ENCODE measurements around the gene FBXO7.

Gene FBXO7

DNA sequence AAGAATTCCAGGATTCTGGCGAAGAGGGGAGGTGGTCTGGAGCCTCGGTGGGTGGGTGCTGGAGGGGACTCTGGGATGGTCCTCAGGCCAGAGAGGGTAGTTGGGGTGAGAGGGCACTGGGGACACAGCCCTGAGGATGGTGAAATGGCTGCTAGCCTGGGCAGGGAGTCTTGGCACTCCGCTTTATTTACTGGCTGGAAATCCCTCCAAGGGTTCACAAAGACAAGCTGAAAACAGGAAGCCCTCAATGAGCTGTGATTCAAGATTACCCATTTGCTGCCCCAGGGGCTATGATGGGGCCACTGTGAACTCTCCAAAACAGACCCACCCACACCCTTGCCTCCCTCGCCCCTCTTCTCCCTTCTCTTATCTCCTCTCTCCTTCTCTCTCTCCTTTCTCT is 71.9 kb downstream of the FBXO7 start:
- no peak overlapping the region for H3K4me3 ChIP-seq (ENCODE audit: low read depth in 1 of 2, low read length in 2 of 2)
- no peak overlapping the region for H3K27ac ChIP-seq (ENCODE audit: low read length)
- H2AFZ ChIP-seq (ENCODE audit: low read depth, low read length) = no peak overlapping the region

DNA sequence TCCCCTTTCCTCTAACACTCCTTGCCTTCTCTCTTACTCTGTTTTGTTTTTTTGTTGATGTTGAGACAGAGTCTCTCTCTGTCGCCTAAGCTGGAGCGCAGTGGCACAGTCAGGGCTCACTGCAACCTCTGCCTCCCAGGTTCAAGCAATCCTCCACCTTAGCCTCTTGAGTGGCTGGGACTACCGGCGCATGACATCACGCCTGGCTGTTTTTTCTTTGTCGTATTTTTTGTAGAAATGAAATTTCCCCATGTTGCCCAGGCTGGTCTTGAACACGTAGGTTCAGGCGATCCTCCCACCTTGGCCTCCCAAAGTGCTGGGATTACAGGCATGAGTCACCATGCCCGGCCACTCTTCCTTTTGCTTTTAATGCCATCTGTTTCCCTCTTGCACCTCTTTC is 72.3 kb downstream of the FBXO7 start:
- no peaks in the 10 kb centered on the region; the same call in 1 of the 2 replicates for H4K20me1 ChIP-seq (ENCODE audit: insufficient read depth, low read length)
- H3K4me1 ChIP-seq (ENCODE audit: insufficient read depth, low read length) = no peaks in the 10 kb centered on the region
- TF ChIP-seq, protein P1, sequence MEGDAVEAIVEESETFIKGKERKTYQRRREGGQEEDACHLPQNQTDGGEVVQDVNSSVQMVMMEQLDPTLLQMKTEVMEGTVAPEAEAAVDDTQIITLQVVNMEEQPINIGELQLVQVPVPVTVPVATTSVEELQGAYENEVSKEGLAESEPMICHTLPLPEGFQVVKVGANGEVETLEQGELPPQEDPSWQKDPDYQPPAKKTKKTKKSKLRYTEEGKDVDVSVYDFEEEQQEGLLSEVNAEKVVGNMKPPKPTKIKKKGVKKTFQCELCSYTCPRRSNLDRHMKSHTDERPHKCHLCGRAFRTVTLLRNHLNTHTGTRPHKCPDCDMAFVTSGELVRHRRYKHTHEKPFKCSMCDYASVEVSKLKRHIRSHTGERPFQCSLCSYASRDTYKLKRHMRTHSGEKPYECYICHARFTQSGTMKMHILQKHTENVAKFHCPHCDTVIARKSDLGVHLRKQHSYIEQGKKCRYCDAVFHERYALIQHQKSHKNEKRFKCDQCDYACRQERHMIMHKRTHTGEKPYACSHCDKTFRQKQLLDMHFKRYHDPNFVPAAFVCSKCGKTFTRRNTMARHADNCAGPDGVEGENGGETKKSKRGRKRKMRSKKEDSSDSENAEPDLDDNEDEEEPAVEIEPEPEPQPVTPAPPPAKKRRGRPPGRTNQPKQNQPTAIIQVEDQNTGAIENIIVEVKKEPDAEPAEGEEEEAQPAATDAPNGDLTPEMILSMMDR (IDR thresholded peaks at IDR 0.05; ENCODE audit: borderline replicate concordance, extremely low read depth, low read length, poor library complexity, severe bottlenecking) = no peak
- TF ChIP-seq EZH2 (IDR thresholded peaks at IDR 0.05; ENCODE audit: borderline replicate concordance, low read depth, low read length, severe bottlenecking) = no peak
- H3K4me3 ChIP-seq (ENCODE audit: low read depth in 1 of 2, low read length in 2 of 2) = no peak overlapping the region
- no peak for ATAC-seq (ENCODE audit: insufficient read depth, low read depth)
- H2AFZ ChIP-seq (ENCODE audit: low read depth, low read length) = no peak overlapping the region
- no peaks in the 10 kb centered on the region for H3K36me3 ChIP-seq (ENCODE audit: insufficient read depth, low read length)
- no peaks in the 10 kb centered on the region for H3K79me2 ChIP-seq (ENCODE audit: insufficient read depth, low read length)
- peaks cover 3% of the 10 kb centered on the region for H3K27me3 ChIP-seq (ENCODE audit: insufficient read depth, low read length, poor library complexity)
- H3K9ac ChIP-seq (ENCODE audit: low read depth, low read length) = no peak overlapping the region
- no peak for DNase-seq
- no peak overlapping the region for H3K4me2 ChIP-seq (ENCODE audit: insufficient read depth, low read length)
- no peaks in the 10 kb centered on the region for H3K9me3 ChIP-seq (ENCODE audit: insufficient read depth, low read length, severe bottlenecking)
- H3K27ac ChIP-seq (ENCODE audit: low read length) = no peak overlapping the region

More for the DNA sequence above, 71.9 kb downstream of the FBXO7 start:
- Histone ChIP-seq H3K27me3 (ENCODE audit: insufficient read depth, low read length, poor library complexity) (peaks cover 3% of the 10 kb centered on the region), H3K9ac (ENCODE audit: low read depth, low read length) (no peak overlapping the region), H3K36me3 (ENCODE audit: insufficient read depth, low read length) (no peaks in the 10 kb centered on the region), H3K4me1 (ENCODE audit: insufficient read depth, low read length) (no peaks in the 10 kb centered on the region), H3K4me2 (ENCODE audit: insufficient read depth, low read length) (no peak overlapping the region), H4K20me1 (ENCODE audit: insufficient read depth, low read length) (no peaks in the 10 kb centered on the region; the same call in 1 of the 2 replicates), H3K79me2 (ENCODE audit: insufficient read depth, low read length) (no peaks in the 10 kb centered on the region), H3K9me3 (ENCODE audit: insufficient read depth, low read length, severe bottlenecking) (no peaks in the 10 kb centered on the region)
- no peak for DNase-seq
- no peak for TF ChIP-seq EZH2 (IDR thresholded peaks at IDR 0.05; ENCODE audit: borderline replicate concordance, low read depth, low read length, severe bottlenecking)
- TF ChIP-seq, protein P1 (IDR thresholded peaks at IDR 0.05; ENCODE audit: borderline replicate concordance, extremely low read depth, low read length, poor library complexity, severe bottlenecking) = no peak
- no peak for ATAC-seq (ENCODE audit: insufficient read depth, low read depth)

DNA sequence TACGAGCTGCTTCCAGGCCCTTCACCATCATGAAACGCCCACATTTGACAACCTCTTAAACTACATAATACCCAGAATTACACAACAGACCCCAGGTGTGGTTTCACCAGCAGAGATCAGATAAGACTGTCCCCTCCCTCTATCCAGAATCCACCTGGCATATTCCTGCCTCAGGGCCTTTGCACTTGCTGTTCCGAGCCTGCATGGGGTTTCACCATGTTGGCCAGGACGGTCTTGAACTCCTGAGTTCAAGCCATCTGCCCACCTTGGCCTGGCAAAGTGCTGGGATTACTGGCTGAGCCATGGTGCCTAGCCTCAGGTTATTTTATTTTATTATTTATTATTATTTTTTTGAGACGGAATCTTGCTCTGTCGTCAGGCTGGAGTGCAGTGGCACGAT is 73.4 kb downstream of the FBXO7 start:
- no peaks in the 10 kb centered on the region for H3K4me1 ChIP-seq (ENCODE audit: insufficient read depth, low read length)
- H3K4me3 ChIP-seq (ENCODE audit: low read depth in 1 of 2, low read length in 2 of 2) = no peak overlapping the region
- H3K9ac ChIP-seq (ENCODE audit: low read depth, low read length) = no peak overlapping the region
- H3K4me2 ChIP-seq (ENCODE audit: insufficient read depth, low read length) = no peak overlapping the region
- DNase-seq = no peak
- no peak for ATAC-seq (ENCODE audit: insufficient read depth, low read depth)
- H4K20me1 ChIP-seq (ENCODE audit: insufficient read depth, low read length) = no peaks in the 10 kb centered on the region; the same call in 1 of the 2 replicates
- no peaks in the 10 kb centered on the region for H3K79me2 ChIP-seq (ENCODE audit: insufficient read depth, low read length)
- H3K27ac ChIP-seq (ENCODE audit: low read length) = no peak overlapping the region
- no peaks in the 10 kb centered on the region for H3K9me3 ChIP-seq (ENCODE audit: insufficient read depth, low read length, severe bottlenecking)
- no peaks in the 10 kb centered on the region for H3K36me3 ChIP-seq (ENCODE audit: insufficient read depth, low read length)
- H2AFZ ChIP-seq (ENCODE audit: low read depth, low read length) = no peak overlapping the region
- TF ChIP-seq EZH2 (IDR thresholded peaks at IDR 0.05; ENCODE audit: borderline replicate concordance, low read depth, low read length, severe bottlenecking) = no peak
- TF ChIP-seq, protein P1 (IDR thresholded peaks at IDR 0.05; ENCODE audit: borderline replicate concordance, extremely low read depth, low read length, poor library complexity, severe bottlenecking) = no peak
- H3K27me3 ChIP-seq (ENCODE audit: insufficient read depth, low read length, poor library complexity) = peaks cover 3% of the 10 kb centered on the region
